Measurements from ENCODE around the gene FGFR2.

The FGFR2 gene

DNA sequence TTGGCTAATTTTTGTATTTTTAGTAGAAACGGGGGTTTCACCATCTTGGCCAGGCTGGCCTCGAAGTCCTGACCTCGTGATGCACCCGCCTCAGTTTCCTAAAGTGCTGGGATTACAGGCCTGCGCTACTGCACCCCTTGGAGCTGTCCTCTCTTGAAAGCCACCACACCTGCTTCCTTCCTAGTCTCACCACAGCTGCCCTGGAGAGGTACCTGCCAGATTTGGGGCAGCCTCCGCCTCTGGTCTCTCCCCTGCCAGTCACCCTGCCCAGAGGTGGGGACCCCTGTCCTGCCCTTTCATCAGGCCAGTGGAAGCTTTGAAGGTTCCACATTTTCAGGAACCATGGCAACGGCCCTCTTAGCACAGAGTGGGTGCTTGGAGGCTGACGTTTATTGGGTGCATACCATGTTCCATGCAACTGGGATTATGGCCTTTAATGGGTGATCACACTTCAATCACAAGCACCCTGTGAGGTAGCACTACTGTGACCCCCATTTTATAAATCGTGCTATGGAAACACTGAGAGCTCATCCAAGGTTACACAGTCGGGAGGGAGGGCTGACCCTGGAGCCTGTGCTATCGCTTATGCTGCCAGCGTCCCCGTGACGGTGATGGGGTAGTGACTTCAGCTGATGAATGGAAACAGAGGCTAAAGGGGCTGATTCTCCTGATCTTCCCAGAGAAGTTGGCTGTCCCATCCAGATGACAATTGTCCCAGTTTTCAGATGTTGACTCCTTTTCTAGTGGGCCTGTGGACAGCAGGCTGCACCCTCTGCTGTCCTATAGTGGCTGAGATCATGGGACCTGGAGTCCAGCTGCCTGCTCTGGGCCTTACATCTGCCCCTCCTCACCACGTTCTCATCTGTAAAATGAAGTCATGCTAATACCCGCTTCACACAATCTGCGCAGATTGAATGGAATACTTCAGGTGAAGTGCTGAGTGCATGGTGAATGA, 11.5 kb upstream of the FGFR2 start:
- no peak for DNase-seq

DNA sequence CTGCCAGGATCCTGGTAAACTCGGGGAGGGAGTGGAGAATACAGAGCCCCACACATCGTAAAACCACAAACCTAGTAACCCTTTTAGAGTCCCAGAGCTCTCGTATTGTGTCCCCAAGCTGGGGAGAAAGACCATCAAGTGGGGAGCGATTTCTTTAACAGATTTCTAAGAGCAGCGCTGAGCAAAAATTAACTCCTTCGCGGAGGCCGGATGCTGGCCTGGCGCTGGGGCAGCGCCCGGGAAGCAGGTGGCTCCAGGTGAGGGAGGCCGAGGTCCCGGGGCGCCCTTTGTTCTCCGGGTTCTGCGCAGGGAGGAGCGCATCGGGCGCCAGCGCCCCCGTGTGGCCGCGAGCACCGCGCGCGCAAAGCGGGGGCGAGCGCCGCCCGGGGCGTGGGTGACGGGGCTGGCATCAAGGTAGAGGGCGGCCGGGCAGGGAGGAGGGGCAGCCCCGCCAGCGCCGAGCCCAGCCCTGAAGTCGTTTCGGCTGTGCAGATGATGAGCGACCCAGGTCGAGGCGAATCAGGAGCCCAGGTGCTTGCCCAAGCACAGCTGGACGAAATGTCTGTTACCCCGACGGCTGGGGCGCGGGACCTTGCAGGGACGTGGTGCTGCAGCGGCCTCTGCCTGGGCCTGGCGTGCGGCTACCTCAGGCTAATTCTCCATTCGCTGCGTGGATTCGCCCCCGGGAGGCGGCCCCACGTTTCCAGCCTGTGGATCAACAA, 10.4 kb upstream of the FGFR2 start:
- no peak for DNase-seq

GRCh38 chr10:121607310-121608055, 9.2 kb upstream of the FGFR2 start:
- no peak for DNase-seq

DNA sequence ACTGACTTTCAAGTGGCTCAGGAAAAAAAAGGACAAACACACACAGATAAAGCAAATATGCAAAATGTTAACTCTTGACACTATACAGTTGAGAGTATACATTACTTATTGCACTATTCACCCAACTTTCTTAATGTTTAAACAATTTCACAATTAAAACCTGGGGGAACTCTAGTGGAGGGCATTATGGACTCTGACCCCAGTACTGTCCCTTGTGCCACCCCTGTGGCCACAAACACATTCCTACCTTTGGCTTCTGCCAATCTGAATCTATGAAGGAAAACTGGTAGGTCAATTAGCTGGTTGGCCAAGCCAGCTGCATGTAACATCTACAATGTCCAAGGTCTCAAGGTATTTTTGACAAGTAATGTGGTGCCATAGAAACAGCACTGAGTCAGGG, 7.5 kb upstream of the FGFR2 start:
- DNase-seq = no peak

DNA sequence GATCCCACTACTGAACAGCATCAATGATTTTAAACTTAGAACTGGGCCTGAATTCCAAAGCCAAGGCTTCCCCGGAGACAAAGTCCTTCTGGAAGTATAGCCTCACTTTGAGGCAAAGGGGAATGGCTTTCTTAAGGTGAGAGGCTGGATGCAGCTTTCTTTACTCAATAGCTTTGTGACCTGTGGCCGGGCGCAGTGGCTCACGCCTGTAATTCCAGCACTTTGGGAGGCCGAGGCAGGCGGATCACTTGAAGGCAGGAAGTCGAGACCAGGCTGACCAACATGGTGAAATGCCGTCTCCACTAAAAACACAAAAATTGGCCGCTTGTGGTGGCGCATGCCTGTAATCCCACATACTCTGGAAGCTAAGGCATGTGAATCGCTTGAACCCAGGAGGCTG, 3.2 kb upstream of the FGFR2 start:
- no peak for DNase-seq

DNA sequence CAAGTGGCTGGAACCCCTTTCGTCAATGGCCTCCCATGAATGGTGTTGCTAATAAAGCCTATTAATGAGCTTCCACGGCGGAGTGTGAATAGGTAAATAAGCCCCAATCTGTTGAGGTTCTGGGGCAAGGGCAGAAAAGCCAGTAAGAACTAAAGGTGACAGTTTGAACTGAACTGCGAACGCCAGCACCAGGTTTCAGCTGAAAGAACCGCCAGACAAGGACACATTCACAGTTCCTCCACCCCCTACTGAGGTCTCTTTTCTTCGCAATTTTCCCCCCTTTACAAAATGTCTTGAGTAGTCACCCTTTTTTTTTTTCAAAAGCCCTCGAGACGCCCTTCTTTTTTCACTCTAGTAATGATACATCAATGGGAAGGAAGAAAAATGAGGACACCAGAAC, 2.4 kb upstream of the FGFR2 start:
- no peak for DNase-seq

- no peak for DNase-seq
Measured at GRCh38 chr10:121599947-121600346, 1.7 kb upstream of the FGFR2 start.

DNA sequence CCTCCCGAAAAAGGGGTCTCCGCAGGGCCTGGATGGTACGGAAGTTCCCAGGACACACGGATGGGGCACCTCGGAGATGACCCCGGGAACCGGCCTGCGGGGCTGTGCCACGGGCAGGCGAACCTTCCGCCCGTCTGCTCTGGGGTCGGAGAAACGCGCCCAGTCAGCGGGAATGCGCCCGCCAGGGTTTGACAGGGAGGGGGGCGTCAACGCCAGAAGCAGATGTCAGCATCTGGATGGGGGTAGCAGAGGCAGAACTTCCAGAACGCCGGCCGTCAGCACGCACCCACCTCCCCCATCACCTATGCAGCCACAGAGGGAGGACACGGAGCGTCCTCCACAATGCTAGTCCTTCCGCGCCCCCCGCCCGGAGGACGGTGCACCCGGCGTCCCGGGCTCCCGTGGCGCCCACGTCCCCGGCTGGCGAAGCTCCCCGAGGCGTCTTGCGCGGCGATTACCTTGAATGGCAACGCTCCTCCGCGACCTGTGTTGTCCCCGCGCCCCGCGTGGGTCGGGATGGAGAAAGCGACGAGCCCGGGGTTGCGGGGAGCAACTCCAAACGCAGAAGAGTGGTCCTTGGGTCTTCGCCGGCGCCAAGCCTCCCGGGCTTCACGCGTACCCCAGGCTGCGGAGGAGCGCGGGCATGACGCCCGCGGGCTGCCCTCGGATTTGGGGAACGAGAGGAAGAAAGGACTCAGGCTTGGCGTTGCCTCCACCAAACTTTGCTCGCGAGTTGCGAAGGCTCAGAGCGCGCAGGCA, 561 bp downstream of the FGFR2 start:
- DNase-seq = no peak

GRCh38 chr10:121596689-121597503, 1.3 kb downstream of the FGFR2 start:
- no peak for DNase-seq

DNA sequence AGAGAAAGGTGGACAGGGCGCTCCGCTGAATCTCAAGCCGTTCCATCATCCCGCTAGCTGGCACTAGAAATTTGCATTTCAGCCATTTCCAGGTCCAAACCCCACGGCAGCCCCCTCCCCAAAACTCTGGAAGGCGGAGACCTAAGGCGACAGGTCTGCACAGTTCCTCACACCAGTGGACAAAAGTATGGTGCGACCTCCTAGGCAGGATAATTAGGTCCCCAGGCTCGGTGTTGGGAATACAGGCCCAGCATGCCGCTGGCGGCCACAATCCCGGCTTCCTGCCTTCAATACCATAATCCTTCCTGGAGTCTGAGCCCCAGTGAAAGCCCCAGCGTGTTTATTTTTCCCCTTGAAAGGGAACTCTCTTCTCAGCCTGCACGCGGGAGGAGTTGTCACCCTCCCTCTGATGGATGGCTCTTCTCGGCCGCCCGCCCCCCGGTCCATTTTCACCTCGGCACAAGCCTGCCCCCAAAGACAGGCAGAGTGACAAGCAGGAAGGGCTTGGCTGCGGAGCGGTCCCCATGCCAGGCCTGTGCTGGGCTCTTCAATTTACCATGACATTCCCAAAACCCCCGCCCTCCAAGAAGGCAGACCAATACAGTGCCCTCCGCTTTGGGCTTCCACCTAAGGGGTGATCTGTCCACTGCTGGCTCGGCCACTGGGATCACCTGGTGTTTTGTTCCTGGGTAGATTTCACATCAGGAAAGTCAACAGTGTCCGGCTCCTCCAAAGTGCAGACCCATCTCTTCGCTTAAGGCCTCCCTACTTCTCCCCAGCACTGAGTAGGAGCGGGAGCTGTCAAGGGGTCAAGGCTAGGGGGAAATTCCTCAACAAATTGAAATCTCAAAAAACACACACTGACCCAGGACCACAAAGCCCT, 2.2 kb downstream of the FGFR2 start:
- no peak for DNase-seq

DNA sequence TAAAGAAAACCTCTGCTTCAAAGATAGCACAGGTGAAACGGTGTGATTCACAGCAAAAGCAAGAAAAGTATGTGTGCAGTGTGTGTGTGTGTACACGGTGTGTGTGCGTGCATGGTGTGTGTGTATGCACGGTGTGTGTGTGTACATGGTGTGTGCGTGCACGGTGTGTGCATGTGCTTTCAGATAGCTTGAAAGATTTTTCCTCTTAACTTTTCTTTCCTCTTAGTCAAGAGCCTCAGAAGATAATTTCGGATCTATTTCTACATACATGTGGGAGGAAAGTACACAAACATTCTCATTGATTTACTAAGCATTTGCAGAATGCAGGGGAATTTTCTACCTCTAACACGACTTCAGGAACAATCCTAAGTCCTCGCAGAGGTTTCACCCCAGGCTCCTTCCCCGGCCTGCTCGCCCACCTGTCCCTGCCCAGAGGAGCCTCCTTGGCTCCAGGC, 2.9 kb downstream of the FGFR2 start:
- DNase-seq = no peak

DNA sequence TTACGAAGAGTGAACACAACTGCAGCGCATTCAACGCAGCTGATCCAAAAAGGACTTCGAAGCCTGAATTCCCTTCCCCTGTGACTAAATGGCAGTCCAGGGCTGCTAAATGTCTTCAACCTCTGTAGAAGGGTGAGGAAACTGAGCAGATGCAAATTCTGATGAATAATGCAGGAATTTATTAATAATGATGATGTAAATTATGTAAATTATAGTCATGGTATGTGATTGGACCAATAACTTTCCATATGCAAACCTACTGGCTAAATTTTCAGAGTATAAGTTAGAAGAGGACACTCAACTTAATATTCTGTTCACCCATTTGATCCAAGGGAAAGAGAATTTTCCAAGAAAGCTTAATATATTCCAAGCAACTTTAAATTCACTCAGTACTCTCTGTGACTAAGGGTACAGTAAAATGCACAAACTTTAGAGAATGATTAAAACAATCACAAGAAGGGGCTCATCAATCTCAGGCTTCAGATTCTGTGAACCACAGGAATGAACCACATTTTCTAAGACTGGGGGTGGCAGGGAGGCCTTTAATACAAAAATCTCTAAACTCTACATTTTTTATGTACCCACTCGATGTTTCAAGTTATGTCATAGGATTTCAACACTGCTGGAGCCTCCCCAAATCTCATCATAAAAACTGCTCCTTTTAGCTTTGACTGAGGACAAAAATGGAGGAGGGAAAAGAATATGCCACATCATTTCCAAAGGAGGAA, 3.5 kb downstream of the FGFR2 start:
- DNase-seq = no peak

GRCh38 chr10:121594076-121594475, 4.2 kb downstream of the FGFR2 start:
- no peak for DNase-seq

DNA sequence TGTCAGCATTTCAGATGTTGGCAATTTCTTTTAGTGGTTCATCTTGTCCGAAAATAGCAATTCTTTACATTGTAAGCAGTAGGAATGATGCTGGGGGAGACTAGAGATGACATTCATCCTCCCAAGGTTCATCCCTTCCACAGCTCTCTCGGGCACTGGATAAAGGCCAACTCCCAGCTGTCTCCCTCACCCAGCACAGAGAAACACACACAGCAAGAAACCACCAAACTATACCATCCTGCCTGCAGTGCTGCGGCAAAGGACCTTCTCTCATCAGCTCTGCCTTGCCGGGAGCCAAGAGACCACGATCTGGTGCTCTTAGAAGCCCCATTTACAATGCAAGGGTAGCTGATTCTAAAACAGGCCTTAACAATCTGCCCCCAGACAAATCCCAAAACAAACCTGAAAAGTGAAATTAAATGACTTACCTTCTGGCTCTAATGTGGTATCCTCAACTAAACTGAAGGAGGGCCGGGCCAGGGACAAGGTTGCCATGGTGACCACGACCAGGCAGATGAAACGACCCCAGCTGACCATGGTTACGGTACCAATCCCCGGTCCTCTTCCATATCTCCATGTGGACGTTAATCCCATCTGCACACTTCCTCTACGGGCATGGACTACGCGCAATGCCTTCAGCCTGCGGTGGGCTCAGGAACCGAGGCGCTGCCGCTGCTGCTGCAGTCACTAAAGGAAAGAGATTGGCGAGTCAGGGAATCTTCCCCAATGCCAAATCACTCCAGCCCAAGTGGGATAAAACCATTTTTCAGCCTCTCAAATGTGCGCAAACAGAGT, 4.8 kb downstream of the FGFR2 start:
- DNase-seq = no peak

DNA sequence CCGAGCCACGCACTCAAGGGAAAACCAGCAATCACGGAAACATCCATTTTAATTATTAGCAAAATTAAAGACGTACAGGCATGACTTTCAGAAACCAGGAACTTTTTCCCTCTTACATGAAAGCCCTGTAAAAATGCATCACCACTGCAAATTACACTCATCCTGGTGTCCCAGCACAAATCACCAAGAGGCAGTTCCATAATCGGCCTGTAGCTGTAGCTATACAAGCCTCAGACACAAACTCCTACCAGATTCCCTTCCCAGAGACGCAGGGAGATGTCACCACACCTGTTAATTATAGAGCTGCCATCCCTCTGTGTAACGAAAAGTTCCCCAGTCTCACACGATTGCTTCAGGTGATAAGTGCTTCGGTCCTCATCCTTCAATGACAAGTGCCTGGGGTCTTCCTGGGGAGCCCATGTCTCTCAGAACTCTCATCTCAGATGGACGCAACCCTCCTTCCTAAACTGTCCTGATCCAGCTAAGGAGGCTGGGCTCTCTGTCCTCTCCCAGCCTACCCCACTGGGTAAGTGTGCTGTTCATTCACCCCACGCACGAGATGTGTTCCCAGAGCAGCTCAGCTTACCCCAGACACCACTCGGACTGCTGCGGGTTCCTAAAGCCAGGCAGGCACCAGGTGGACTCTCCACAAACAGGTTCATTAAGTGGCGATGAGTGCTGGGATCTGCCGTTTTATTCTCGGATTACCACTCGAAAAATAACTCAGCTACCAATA, 5.9 kb downstream of the FGFR2 start:
- DNase-seq = no peak

- DNase-seq = no peak
Measured at GRCh38 chr10:121591186-121591585, 7.1 kb downstream of the FGFR2 start.

GRCh38 chr10:121590772-121591171, 7.5 kb downstream of the FGFR2 start:
- DNase-seq = no peak

- no peak for DNase-seq
Measured at GRCh38 chr10:121589553-121589952, 8.7 kb downstream of the FGFR2 start.
